Right atrium auricular region (tissue), 2 donors: ENCODE results near the gene SAXO1. TPM values are rescaled to one million over a fixed set of nuclear protein-coding genes. Genes with fewer than 3 reads are reported as not detected.

Experiments used
- DNase-seq: peaks from one replicate; pipeline ENCODE4 v3.0.0-alpha.2; 2019; ENCODE audit warnings: low spot score
- H3K27ac ChIP-seq, 2 donors: fragments of 200-600 bp; sonication (generic); 1 replicate in 1 of 2; 2 replicates in 1 of 2; pipeline ENCODE4 v1.5.1; 2016 to 2019
- H3K27me3 ChIP-seq, 2 donors: fragments of 200-600 bp; sonication (generic); one replicate each; pipeline versions ENCODE4 v1.5.1 to v1.6.0; 2017 to 2019
- H3K36me3 ChIP-seq: fragments of 200-600 bp; sonication (generic); one replicate; pipeline ENCODE4 v1.5.1; 2016
- H3K4me1 ChIP-seq, 2 donors: fragments of 200-600 bp; sonication (generic); one replicate each; pipeline versions ENCODE4 v1.5.1 to v1.6.0; 2017 to 2019
- H3K4me3 ChIP-seq, 2 donors: fragments of 200-600 bp; sonication (generic); 1 replicate in 1 of 2; 2 replicates in 1 of 2; pipeline ENCODE4 v1.5.1; 2017 to 2019; ENCODE audit warnings: mild to moderate bottlenecking in 1 of 2, moderate library complexity in 1 of 2
- H3K9me3 ChIP-seq, 2 donors: fragments of 200-600 bp; sonication (generic); one replicate each; pipeline ENCODE4 v1.5.1; 2019
- CTCF ChIP-seq, 2 donors: fragments of 200-600 bp; sonication (generic); IDR thresholded peaks; one replicate each; pipeline ENCODE4 v1.5.1; 2019; ENCODE audit warnings: antibody characterized with exemption in 2 of 2
- total RNA-seq, 2 donors: library from RNA; depleted of rRNA; stranded (reverse); fragments of >200 nt; gene quantifications; one replicate each; pipeline ENCODE4 v1.1.0, GENCODE V29; 2016

The SAXO1 gene
- total RNA-seq, 2 donors from 2014 or later = not detected

DNA sequence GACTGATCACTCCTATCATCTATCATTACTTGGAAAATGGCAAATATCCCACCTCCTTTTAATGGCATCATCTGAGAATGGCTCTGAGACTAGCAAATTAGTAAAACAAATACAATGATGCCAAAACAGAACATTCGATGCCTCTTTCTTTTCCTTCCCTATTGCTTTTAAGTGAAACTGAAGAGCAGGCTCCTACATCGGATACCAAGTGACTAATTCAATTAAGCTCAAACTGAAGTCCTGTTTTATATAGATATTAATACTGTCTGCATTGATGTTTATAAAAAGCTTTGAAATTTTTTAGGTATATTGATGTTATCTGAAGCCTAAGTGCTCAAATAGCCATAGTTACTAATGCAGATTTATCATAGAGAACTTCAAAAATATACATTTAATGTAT lies 43.9 kb downstream of the SAXO1 start:
- no peak overlapping the region for H3K4me3 ChIP-seq
- no peaks in the 10 kb centered on the region for H3K27me3 ChIP-seq
- no peaks in the 10 kb centered on the region for H3K36me3 ChIP-seq
- H3K9me3 ChIP-seq = no peaks in the 10 kb centered on the region
- no peak overlapping the region for H3K27ac ChIP-seq
- no peak for DNase-seq
- TF ChIP-seq CTCF (IDR thresholded peaks at IDR 0.05) = no peak
- no peaks in the 10 kb centered on the region for H3K4me1 ChIP-seq

- Histone ChIP-seq H3K9me3 (no peaks in the 10 kb centered on the region), H3K36me3 (no peaks in the 10 kb centered on the region), H3K4me1 (no peaks in the 10 kb centered on the region), H3K27me3 (no peaks in the 10 kb centered on the region), H3K27ac (no peak overlapping the region), H3K4me3 (no peak overlapping the region)
- no peak for TF ChIP-seq CTCF (IDR thresholded peaks at IDR 0.05)
- no peak for DNase-seq
Measured at GRCh38 chr9:18988003-18988402, 45.0 kb downstream of the SAXO1 start.

- no peak overlapping the region for H3K4me3 ChIP-seq
- no peaks in the 10 kb centered on the region for H3K4me1 ChIP-seq
- H3K27me3 ChIP-seq = no peaks in the 10 kb centered on the region
- H3K9me3 ChIP-seq = no peaks in the 10 kb centered on the region
- no peak for DNase-seq
- TF ChIP-seq CTCF (IDR thresholded peaks at IDR 0.05) = no peak
- H3K27ac ChIP-seq = no peak overlapping the region
- H3K36me3 ChIP-seq = no peaks in the 10 kb centered on the region
Measured at GRCh38 chr9:18985996-18986395, 47.0 kb downstream of the SAXO1 start.

- TF ChIP-seq CTCF (IDR thresholded peaks at IDR 0.05) = no peak
Measured at GRCh38 chr9:18985464-18985951, 47.5 kb downstream of the SAXO1 start.

DNA sequence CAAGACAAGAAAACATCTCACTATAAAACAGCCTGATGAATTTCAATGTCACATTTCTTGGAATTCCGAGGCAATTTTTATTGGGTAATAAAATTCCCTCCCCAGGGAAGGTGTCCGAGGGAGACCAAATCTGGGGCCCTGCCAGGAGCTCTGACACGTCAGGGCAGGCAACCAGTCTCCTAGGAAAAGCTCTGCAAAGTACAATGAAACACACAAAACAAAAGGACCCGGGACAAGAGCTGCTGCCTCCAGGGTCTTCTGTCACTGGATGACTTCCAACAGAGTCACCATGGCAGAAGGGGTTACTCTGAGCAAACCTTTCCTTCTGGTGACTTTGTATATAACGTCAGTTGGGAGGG lies 50.8 kb downstream of the SAXO1 start:
- DNase-seq = no peak
- Histone ChIP-seq H3K36me3 (no peaks in the 10 kb centered on the region), H3K4me1 (no peaks in the 10 kb centered on the region), H3K27me3 (no peaks in the 10 kb centered on the region), H3K9me3 (no peaks in the 10 kb centered on the region), H3K27ac (no peak overlapping the region), H3K4me3 (no peak overlapping the region)
- TF ChIP-seq CTCF (IDR thresholded peaks at IDR 0.05) = no peak

More at GRCh38 chr9:18985464-18985951, 47.5 kb downstream of the SAXO1 start:
- DNase-seq = no peak
- Histone ChIP-seq H3K36me3 (no peaks in the 10 kb centered on the region), H3K4me1 (no peaks in the 10 kb centered on the region), H3K9me3 (no peaks in the 10 kb centered on the region), H3K27me3 (no peaks in the 10 kb centered on the region), H3K4me3 (no peak overlapping the region), H3K27ac (no peak overlapping the region)

- H3K27me3 ChIP-seq = no peaks in the 10 kb centered on the region
- H3K27ac ChIP-seq = no peak overlapping the region
- no peaks in the 10 kb centered on the region for H3K36me3 ChIP-seq
- no peaks in the 10 kb centered on the region for H3K4me1 ChIP-seq
- DNase-seq = no peak
- H3K9me3 ChIP-seq = no peaks in the 10 kb centered on the region
- no peak overlapping the region for H3K4me3 ChIP-seq
- no peak for TF ChIP-seq CTCF (IDR thresholded peaks at IDR 0.05)
Measured at GRCh38 chr9:18981476-18982261, 51.3 kb downstream of the SAXO1 start.
